Stimulated activated naive B cell treated with anti-CD40 and anti-IgM and Interleukin-4, amounts not matched to agents 10 μg/mL and 1 μg/mL and 100 μg/mL, for 72 hours (primary cell): Measurements from ENCODE around the gene RNF40.

Source experiments
- ATAC-seq, 2 donors: fragments of 150-1000 bp; cut with Tn5 transposase; replicated peaks; 2 replicates each; pipeline ENCODE4 v1.10.0; 2021; ENCODE audit warnings: moderate library complexity in 1 of 2
- DNase-seq: peaks from one replicate; pipeline ENCODE4 v3.0.0; 2021
- H3K27ac Mint-ChIP-seq: one replicate; pipeline ENCODE4 v1.8.0; 2022; ENCODE audit warnings: mild to moderate bottlenecking, mixed read lengths
- H3K27me3 Mint-ChIP-seq, 2 donors: one replicate each; pipeline ENCODE4 v1.8.0; 2022; ENCODE audit warnings: mixed read lengths in 2 of 2
- H3K36me3 Mint-ChIP-seq, 2 donors: one replicate each; pipeline ENCODE4 v1.8.0; 2022; ENCODE audit warnings: mixed read lengths in 2 of 2, mild to moderate bottlenecking in 1 of 2
- H3K4me1 Mint-ChIP-seq, 2 donors: one replicate each; pipeline ENCODE4 v1.8.0; 2022; ENCODE audit warnings: mixed read lengths in 2 of 2, mild to moderate bottlenecking in 1 of 2
- H3K4me3 Mint-ChIP-seq, 2 donors: one replicate each; pipeline ENCODE4 v1.8.0; 2022; ENCODE audit warnings: mild to moderate bottlenecking in 2 of 2, mixed read lengths in 2 of 2, moderate library complexity in 1 of 2
- H3K9me3 Mint-ChIP-seq, 2 donors: one replicate each; pipeline ENCODE4 v1.8.0; 2022; ENCODE audit warnings: mixed read lengths in 2 of 2, mild to moderate bottlenecking in 1 of 2

The RNF40 gene

GRCh38 chr16:30761928-30762902 lies at the start of gene RNF40, which contains the start of gene CFAP119:
Gene RNF40, plus strand, starts transcription at chr16:30762322. Its CDS starts 224 bp downstream, at chr16:30762546.
Gene CFAP119, minus strand, starts transcription at chr16:30762062. Its CDS starts 314 bp downstream, at chr16:30761748.
- peak within 1 kb of the TSS; percentile 95 for H3K27ac Mint-ChIP-seq
- H3K9me3 Mint-ChIP-seq: no peaks in the 10 kb centered on the region
- H3K4me1 Mint-ChIP-seq: peaks cover 28 to 42% of the 10 kb centered on the region in 2 donors
- H3K36me3 Mint-ChIP-seq: peaks cover 21 to 50% of the 10 kb centered on the region in 2 donors
- peak; percentile 94 for DNase-seq
- H3K4me3 Mint-ChIP-seq: peak within 1 kb of the TSS; percentile 93 to 99
- peak; percentile 92 to 94 for ATAC-seq
- no peaks in the 10 kb centered on the region for H3K27me3 Mint-ChIP-seq

- Mint-ChIP-seq H3K36me3 (peaks cover 65 to 66% of the 10 kb centered on the region in 2 donors), H3K4me3 (peak overlapping the region; percentile 36 to 73), H3K9me3 (peaks cover 0 to 4% of the 10 kb centered on the region in 2 donors), H3K27ac (peak overlapping the region; percentile 81), H3K27me3 (no peaks in the 10 kb centered on the region), H3K4me1 (peaks cover 29 to 54% of the 10 kb centered on the region in 2 donors)
- ATAC-seq (peak; percentile 100), DNase-seq (peak; percentile 50)
Measured at GRCh38 chr16:30715750-30716445, 46.2 kb upstream of the RNF40 start.

GRCh38 chr16:30720086-30720485 lies 42.0 kb upstream of the RNF40 start:
- H3K27me3 Mint-ChIP-seq: no peaks in the 10 kb centered on the region
- H3K36me3 Mint-ChIP-seq: peaks cover 69 to 75% of the 10 kb centered on the region in 2 donors
- H3K9me3 Mint-ChIP-seq: no peaks in the 10 kb centered on the region
- ATAC-seq (no peak), DNase-seq (no peak)
- no peak overlapping the region for H3K27ac Mint-ChIP-seq
- peaks cover 33 to 49% of the 10 kb centered on the region in 2 donors for H3K4me1 Mint-ChIP-seq
- no peak overlapping the region for H3K4me3 Mint-ChIP-seq

- no peaks in the 10 kb centered on the region for H3K9me3 Mint-ChIP-seq
- ATAC-seq (no peak), DNase-seq (no peak)
- H3K27me3 Mint-ChIP-seq: no peaks in the 10 kb centered on the region
- no peak overlapping the region for H3K4me3 Mint-ChIP-seq
- peaks cover 34 to 49% of the 10 kb centered on the region in 2 donors for H3K4me1 Mint-ChIP-seq
- H3K36me3 Mint-ChIP-seq: peaks cover 68 to 76% of the 10 kb centered on the region in 2 donors
- peak overlapping the region; percentile 38 for H3K27ac Mint-ChIP-seq
Measured at GRCh38 chr16:30720694-30721093, 41.4 kb upstream of the RNF40 start.

GRCh38 chr16:30721167-30721566 lies 41.0 kb upstream of the RNF40 start:
- Mint-ChIP-seq H3K4me3 (no peak overlapping the region), H3K4me1 (peaks cover 29 to 48% of the 10 kb centered on the region in 2 donors), H3K27ac (peak overlapping the region; percentile 63), H3K9me3 (no peaks in the 10 kb centered on the region), H3K27me3 (no peaks in the 10 kb centered on the region), H3K36me3 (peaks cover 63 to 76% of the 10 kb centered on the region in 2 donors)
- DNase-seq (no peak), ATAC-seq (no peak)

GRCh38 chr16:30721606-30722005 lies 40.5 kb upstream of the RNF40 start:
- no peak for ATAC-seq

GRCh38 chr16:30722443-30722842 lies 39.7 kb upstream of the RNF40 start:
- H3K4me3 Mint-ChIP-seq: no peak overlapping the region
- peaks cover 53 to 70% of the 10 kb centered on the region in 2 donors for H3K36me3 Mint-ChIP-seq
- no peaks in the 10 kb centered on the region for H3K27me3 Mint-ChIP-seq
- DNase-seq (no peak), ATAC-seq (peak in 1 of 2 donors; percentile 35)
- peak overlapping the region; percentile 68 for H3K27ac Mint-ChIP-seq
- H3K9me3 Mint-ChIP-seq: no peaks in the 10 kb centered on the region
- peaks cover 24 to 44% of the 10 kb centered on the region in 2 donors for H3K4me1 Mint-ChIP-seq

More at GRCh38 chr16:30721606-30722005, 40.5 kb upstream of the RNF40 start:
- Mint-ChIP-seq H3K36me3 (peaks cover 59 to 72% of the 10 kb centered on the region in 2 donors), H3K9me3 (no peaks in the 10 kb centered on the region), H3K4me1 (peaks cover 26 to 45% of the 10 kb centered on the region in 2 donors), H3K27ac (peak overlapping the region; percentile 63), H3K27me3 (no peaks in the 10 kb centered on the region), H3K4me3 (no peak overlapping the region)
- no peak for DNase-seq

GRCh38 chr16:30722916-30723315 lies 39.2 kb upstream of the RNF40 start:
- peaks cover 54 to 72% of the 10 kb centered on the region in 2 donors for H3K36me3 Mint-ChIP-seq
- H3K27me3 Mint-ChIP-seq: no peaks in the 10 kb centered on the region
- no peak overlapping the region for H3K27ac Mint-ChIP-seq
- ATAC-seq: no peak
- H3K4me1 Mint-ChIP-seq: peaks cover 24 to 49% of the 10 kb centered on the region in 2 donors
- no peak overlapping the region for H3K4me3 Mint-ChIP-seq
- H3K9me3 Mint-ChIP-seq: no peaks in the 10 kb centered on the region
- DNase-seq: no peak

- Mint-ChIP-seq H3K27me3 (no peaks in the 10 kb centered on the region), H3K36me3 (peaks cover 56 to 77% of the 10 kb centered on the region in 2 donors), H3K4me1 (peaks cover 24 to 54% of the 10 kb centered on the region in 2 donors), H3K4me3 (no peak overlapping the region), H3K9me3 (no peaks in the 10 kb centered on the region), H3K27ac (peak overlapping the region; percentile 78)
- DNase-seq: no peak
- no peak for ATAC-seq
Measured at GRCh38 chr16:30723725-30724355, 38.3 kb upstream of the RNF40 start.

GRCh38 chr16:30724641-30725417 lies 37.3 kb upstream of the RNF40 start:
- Mint-ChIP-seq H3K9me3 (no peaks in the 10 kb centered on the region), H3K27me3 (no peaks in the 10 kb centered on the region), H3K27ac (peak overlapping the region; percentile 44), H3K4me1 (peaks cover 24 to 58% of the 10 kb centered on the region in 2 donors), H3K4me3 (no peak overlapping the region), H3K36me3 (peaks cover 63 to 79% of the 10 kb centered on the region in 2 donors)
- DNase-seq: no peak
- ATAC-seq: peak; percentile 53 to 59

GRCh38 chr16:30725418-30725792 lies 36.7 kb upstream of the RNF40 start:
- ATAC-seq (no peak), DNase-seq (no peak)
- H3K4me3 Mint-ChIP-seq: no peak overlapping the region
- H3K27ac Mint-ChIP-seq: peak overlapping the region; percentile 44
- peaks cover 61 to 74% of the 10 kb centered on the region in 2 donors for H3K36me3 Mint-ChIP-seq
- no peaks in the 10 kb centered on the region for H3K9me3 Mint-ChIP-seq
- H3K4me1 Mint-ChIP-seq: peaks cover 19 to 53% of the 10 kb centered on the region in 2 donors
- no peaks in the 10 kb centered on the region for H3K27me3 Mint-ChIP-seq

- peaks cover 45 to 56% of the 10 kb centered on the region in 2 donors for H3K36me3 Mint-ChIP-seq
- H3K27me3 Mint-ChIP-seq: no peaks in the 10 kb centered on the region
- DNase-seq (no peak), ATAC-seq (no peak)
- no peaks in the 10 kb centered on the region for H3K9me3 Mint-ChIP-seq
- H3K27ac Mint-ChIP-seq: no peak overlapping the region
- no peak overlapping the region for H3K4me3 Mint-ChIP-seq
- H3K4me1 Mint-ChIP-seq: peaks cover 16 to 44% of the 10 kb centered on the region in 2 donors
Measured at GRCh38 chr16:30728321-30728720, 33.8 kb upstream of the RNF40 start.

GRCh38 chr16:30728899-30729672 lies 33.0 kb upstream of the RNF40 start:
- ATAC-seq: no peak
- no peak for DNase-seq
- H3K4me1 Mint-ChIP-seq: peaks cover 13 to 36% of the 10 kb centered on the region in 2 donors
- H3K27ac Mint-ChIP-seq: peak overlapping the region; percentile 87
- no peaks in the 10 kb centered on the region for H3K9me3 Mint-ChIP-seq
- H3K27me3 Mint-ChIP-seq: no peaks in the 10 kb centered on the region
- H3K36me3 Mint-ChIP-seq: peaks cover 44 to 56% of the 10 kb centered on the region in 2 donors
- no peak overlapping the region for H3K4me3 Mint-ChIP-seq
